Uterus (tissue), 2 donors: ENCODE data around the gene RB1.

Source experiments
- POLR2A ChIP-seq, 2 donors: fragments of 450-650 bp; IDR thresholded peaks; one replicate each; pipeline ENCODE4 v1.6.1; 2016; ENCODE audit warnings: antibody characterized with exemption in 2 of 2, mild to moderate bottlenecking in 1 of 2, moderate library complexity in 1 of 2
- TF ChIP-seq, protein P1 (sequence below), 4 experiments: fragments of 200-600 bp in 2 of 4; fragments of 450-650 bp in 2 of 4; sonication (generic) in 2 of 4; IDR thresholded peaks; one replicate each; pipeline ENCODE4 v1.5.1; 2016 to 2019; ENCODE audit warnings: antibody characterized with exemption in 4 of 4, mild to moderate bottlenecking in 2 of 4, moderate library complexity in 1 of 4

DNA sequence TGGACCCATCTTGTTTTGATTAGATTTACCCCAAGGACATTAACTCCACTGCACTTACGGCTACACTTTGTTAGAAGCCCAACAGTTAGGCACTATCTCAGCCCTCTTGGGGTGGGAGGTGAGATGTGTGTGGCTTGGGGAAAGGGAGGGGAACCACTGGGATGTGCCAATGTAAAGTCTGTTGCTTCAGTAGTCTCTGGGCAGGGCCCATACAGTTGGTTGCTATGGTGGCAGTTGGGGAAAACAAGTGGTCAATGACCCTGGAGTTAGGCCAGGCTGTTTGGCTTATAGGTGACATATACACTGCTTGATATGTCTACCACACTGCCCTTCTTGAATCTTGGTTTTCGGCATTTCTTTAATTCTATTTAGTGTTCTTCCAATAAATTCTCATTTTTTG lies 8.9 kb upstream of the RB1 start:
- TF ChIP-seq, protein P1, sequence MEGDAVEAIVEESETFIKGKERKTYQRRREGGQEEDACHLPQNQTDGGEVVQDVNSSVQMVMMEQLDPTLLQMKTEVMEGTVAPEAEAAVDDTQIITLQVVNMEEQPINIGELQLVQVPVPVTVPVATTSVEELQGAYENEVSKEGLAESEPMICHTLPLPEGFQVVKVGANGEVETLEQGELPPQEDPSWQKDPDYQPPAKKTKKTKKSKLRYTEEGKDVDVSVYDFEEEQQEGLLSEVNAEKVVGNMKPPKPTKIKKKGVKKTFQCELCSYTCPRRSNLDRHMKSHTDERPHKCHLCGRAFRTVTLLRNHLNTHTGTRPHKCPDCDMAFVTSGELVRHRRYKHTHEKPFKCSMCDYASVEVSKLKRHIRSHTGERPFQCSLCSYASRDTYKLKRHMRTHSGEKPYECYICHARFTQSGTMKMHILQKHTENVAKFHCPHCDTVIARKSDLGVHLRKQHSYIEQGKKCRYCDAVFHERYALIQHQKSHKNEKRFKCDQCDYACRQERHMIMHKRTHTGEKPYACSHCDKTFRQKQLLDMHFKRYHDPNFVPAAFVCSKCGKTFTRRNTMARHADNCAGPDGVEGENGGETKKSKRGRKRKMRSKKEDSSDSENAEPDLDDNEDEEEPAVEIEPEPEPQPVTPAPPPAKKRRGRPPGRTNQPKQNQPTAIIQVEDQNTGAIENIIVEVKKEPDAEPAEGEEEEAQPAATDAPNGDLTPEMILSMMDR (IDR thresholded peaks at IDR 0.05), result no peak
- no peak for TF ChIP-seq POLR2A (IDR thresholded peaks at IDR 0.05)
